Common myeloid progenitor, CD34-positive (primary cell): ENCODE results near the gene LRRC3B.

Source experiments
- CTCF ChIA-PET: fragments of 350-600 bp; sonication (Branson Sonifier 250); formaldehyde crosslinking; loops from one replicate; lab custom pipeline; 2021; ENCODE audit warnings: antibody characterized with exemption; lab: Charles Lee
- POLR2A ChIA-PET: fragments of 350-600 bp; sonication (Branson Sonifier 250); formaldehyde crosslinking; loops from one replicate; lab custom pipeline; 2021; ENCODE audit warnings: antibody characterized with exemption; lab: Charles Lee
- DNase-seq, 3 donors: peaks; one replicate each; pipeline versions ENCODE4 v3.0.0 to v3.0.0-alpha.2; 2013
- H3K27ac ChIP-seq, 2 experiments: 1 replicate in 1 of 2; 2 replicates in 1 of 2; pipeline ENCODE4 v1.7.0; 2013; ENCODE audit warnings: inconsistent platforms in 2 of 2, low read length in 2 of 2, mild to moderate bottlenecking in 2 of 2, low read depth in 1 of 2, moderate library complexity in 1 of 2; ENCODE audit not compliant: severe bottlenecking in 2 of 2, insufficient read depth in 1 of 2, poor library complexity in 1 of 2
- H3K27me3 ChIP-seq, 5 experiments: replicated peaks in 2 of 5; 1 replicate in 3 of 5; 2 replicates in 2 of 5; pipeline versions ENCODE4 v1.6.1 to v1.7.0; 2013; ENCODE audit warnings: low read length in 4 of 5, mild to moderate bottlenecking in 2 of 5, moderate library complexity in 2 of 5, inconsistent platforms in 1 of 5; ENCODE audit not compliant: insufficient read depth in 5 of 5, control insufficient read depth in 4 of 5
- H3K36me3 ChIP-seq, 4 experiments: 1 replicate in 2 of 4; 2 replicates in 2 of 4; pipeline versions ENCODE4 v1.6.1 to v1.7.0; 2013; ENCODE audit warnings: low read length in 3 of 4, control low read depth in 1 of 4, mild to moderate bottlenecking in 1 of 4; ENCODE audit not compliant: control insufficient read depth in 4 of 4, insufficient read depth in 4 of 4
- H3K4me1 ChIP-seq, 4 experiments: 1 replicate in 3 of 4; 2 replicates in 1 of 4; pipeline versions ENCODE4 v1.6.1 to v1.7.1; 2013; ENCODE audit warnings: low read length in 3 of 4, mild to moderate bottlenecking in 3 of 4, control low read depth in 1 of 4, inconsistent platforms in 1 of 4, moderate library complexity in 1 of 4; ENCODE audit not compliant: control insufficient read depth in 4 of 4, insufficient read depth in 4 of 4; ENCODE audit errors: control extremely low read depth in 1 of 4
- H3K4me3 ChIP-seq, 7 experiments: 1 replicate in 4 of 7; 2 replicates in 3 of 7; pipeline versions ENCODE4 v1.5.1 to v1.7.0; 2013; ENCODE audit warnings: mild to moderate bottlenecking in 7 of 7, low read length in 6 of 7, moderate library complexity in 6 of 7, inconsistent platforms in 2 of 7, low read depth in 2 of 7, control low read depth in 1 of 7; ENCODE audit not compliant: insufficient read depth in 4 of 7, control insufficient read depth in 1 of 7; ENCODE audit errors: extremely low read depth in 1 of 7
- H3K9me3 ChIP-seq, 5 experiments: 1 replicate in 4 of 5; 2 replicates in 1 of 5; pipeline versions ENCODE4 v1.6.1 to v1.7.1; 2013; ENCODE audit warnings: low read length in 4 of 5, mild to moderate bottlenecking in 2 of 5, inconsistent platforms in 1 of 5, low read depth in 1 of 5, moderate library complexity in 1 of 5; ENCODE audit not compliant: control insufficient read depth in 4 of 5, insufficient read depth in 2 of 5; ENCODE audit errors: control extremely low read depth in 1 of 5
- WGBS: methylation state at CpG from one replicate; pipeline ENCODE4 v1.1.5; 2013; ENCODE audit not compliant: insufficient coverage; 5-methylcytosine and 5-hydroxymethylcytosine counted together

Gene LRRC3B

DNA sequence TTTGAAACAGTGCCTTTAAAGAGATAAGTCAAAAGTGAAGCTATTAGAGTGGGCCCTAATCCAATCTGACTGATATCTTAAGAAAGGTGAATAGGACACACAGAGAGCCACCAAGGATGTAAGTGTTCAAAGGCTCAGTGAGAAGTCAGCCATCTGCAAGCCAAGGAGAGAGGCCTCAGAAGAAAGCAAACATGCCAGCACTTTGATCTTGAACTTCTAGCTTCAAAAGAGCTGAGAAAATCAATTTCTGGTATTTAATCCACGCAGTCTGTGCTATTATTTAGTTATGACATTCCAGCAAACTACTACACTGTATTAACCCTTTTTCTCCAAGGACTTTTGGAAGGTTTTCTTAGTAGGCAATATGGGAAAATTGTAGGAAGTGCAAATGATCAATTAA, 95.7 kb downstream of the LRRC3B start:
- CTCF ChIA-PET, result no interaction called here
- H3K27ac ChIP-seq, result no peak overlapping the region
- H3K36me3 ChIP-seq, result no peaks in the 10 kb centered on the region
- H3K4me3 ChIP-seq, result no peak overlapping the region
- no peaks in the 10 kb centered on the region for H3K4me1 ChIP-seq
- H3K9me3 ChIP-seq, result no peaks in the 10 kb centered on the region
- H3K27me3 ChIP-seq, result no peaks in the 10 kb centered on the region
- POLR2A ChIA-PET, result no interaction called here
- 100% methylated on average over 1 of the region's 1 CpG for WGBS
- DNase-seq, result no peak

DNA sequence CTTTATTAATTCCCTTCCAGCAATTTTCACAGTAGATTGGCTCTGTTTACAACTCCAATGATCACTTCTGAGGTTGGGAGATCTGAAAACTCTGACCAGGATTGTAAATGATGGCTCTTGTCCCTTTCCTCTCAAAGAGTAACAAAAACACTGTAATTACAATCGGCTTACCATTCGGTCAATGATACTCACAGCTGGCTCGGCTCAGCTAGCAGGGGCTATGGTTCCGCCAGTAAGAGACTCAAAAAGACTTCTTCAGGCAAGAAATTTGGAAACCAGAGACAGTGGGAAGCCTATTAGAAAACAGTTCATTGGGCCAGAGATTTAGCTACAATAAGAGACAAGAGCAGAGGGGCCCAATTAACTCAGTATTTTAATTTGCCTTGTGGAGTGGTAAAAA, 96.6 kb downstream of the LRRC3B start:
- no peaks in the 10 kb centered on the region for H3K27me3 ChIP-seq
- 85% methylated on average over 4 of the region's 4 CpGs for WGBS
- CTCF ChIA-PET, result no interaction called here
- no peaks in the 10 kb centered on the region for H3K4me1 ChIP-seq
- H3K9me3 ChIP-seq, result no peaks in the 10 kb centered on the region
- H3K27ac ChIP-seq, result no peak overlapping the region
- POLR2A ChIA-PET, result no interaction called here
- DNase-seq, result no peak
- no peak overlapping the region for H3K4me3 ChIP-seq
- no peaks in the 10 kb centered on the region for H3K36me3 ChIP-seq

GRCh38 chr3:26721047-26721446, 98.5 kb downstream of the LRRC3B start:
- Histone ChIP-seq H3K4me3 (no peak overlapping the region), H3K27me3 (no peaks in the 10 kb centered on the region), H3K27ac (no peak overlapping the region), H3K36me3 (no peaks in the 10 kb centered on the region), H3K4me1 (no peaks in the 10 kb centered on the region), H3K9me3 (no peaks in the 10 kb centered on the region)
- CTCF ChIA-PET, result interaction anchor here (2.2 kb wide), 1 partner anchor 9 kb away, joined by 6 read pairs; no protein-coding TSS in a partner anchor
- no peak for DNase-seq
- 90% methylated on average over 2 of the region's 2 CpGs for WGBS
- POLR2A ChIA-PET, result no interaction called here

- CTCF ChIA-PET, result no interaction called here
- Histone ChIP-seq H3K36me3 (no peaks in the 10 kb centered on the region), H3K4me1 (no peaks in the 10 kb centered on the region), H3K4me3 (no peak overlapping the region), H3K27ac (no peak overlapping the region), H3K9me3 (no peaks in the 10 kb centered on the region), H3K27me3 (no peaks in the 10 kb centered on the region)
- POLR2A ChIA-PET, result no interaction called here
- WGBS, result no CpG with 5 or more reads among the region's 1 CpG
- DNase-seq, result no peak
These were observed 109.3 kb downstream of the LRRC3B start for GRCh38 chr3:26731843-26732242.

- H3K4me1 ChIP-seq, result no peaks in the 10 kb centered on the region
- no peaks in the 10 kb centered on the region for H3K27me3 ChIP-seq
- CTCF ChIA-PET, result no interaction called here
- POLR2A ChIA-PET, result no interaction called here
- WGBS, result no CpG with 5 or more reads among the region's 2 CpGs
- no peaks in the 10 kb centered on the region for H3K9me3 ChIP-seq
- DNase-seq, result no peak
- H3K27ac ChIP-seq, result no peak overlapping the region
- no peak overlapping the region for H3K4me3 ChIP-seq
- no peaks in the 10 kb centered on the region for H3K36me3 ChIP-seq
These were observed 127.7 kb downstream of the LRRC3B start for GRCh38 chr3:26750263-26750662.

- Histone ChIP-seq H3K4me3 (no peak overlapping the region), H3K9me3 (no peaks in the 10 kb centered on the region), H3K27me3 (no peaks in the 10 kb centered on the region), H3K4me1 (no peaks in the 10 kb centered on the region), H3K36me3 (no peaks in the 10 kb centered on the region), H3K27ac (no peak overlapping the region)
- ChIA-PET CTCF (no interaction called here), POLR2A (no interaction called here)
- no CpG with 5 or more reads among the region's 2 CpGs for WGBS
- no peak for DNase-seq
These were observed 129.9 kb downstream of the LRRC3B start for GRCh38 chr3:26752466-26752865.

DNA sequence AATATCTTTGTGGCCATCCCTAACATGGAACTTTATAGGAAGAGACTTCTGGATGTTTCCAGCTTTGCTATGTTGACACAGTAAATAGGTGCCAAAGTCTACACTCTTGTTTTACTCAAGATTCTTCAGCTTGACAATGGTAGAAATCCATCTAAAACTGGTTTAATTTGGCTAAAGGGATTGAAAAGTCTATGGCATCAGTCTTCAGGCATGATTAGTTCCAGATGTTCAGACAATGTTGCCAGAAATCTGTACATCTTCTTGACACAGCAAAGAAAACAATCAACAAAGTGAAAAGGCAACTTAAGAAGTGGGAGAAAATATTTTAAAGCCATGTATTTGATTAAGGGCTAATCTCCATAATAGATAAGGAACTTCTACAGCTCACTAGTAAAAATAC, 130.5 kb downstream of the LRRC3B start:
- CTCF ChIA-PET, result no interaction called here
- POLR2A ChIA-PET, result no interaction called here
- H3K27ac ChIP-seq, result no peak overlapping the region
- H3K36me3 ChIP-seq, result no peaks in the 10 kb centered on the region
- no peak for DNase-seq
- no peaks in the 10 kb centered on the region for H3K9me3 ChIP-seq
- H3K27me3 ChIP-seq, result no peaks in the 10 kb centered on the region
- no peaks in the 10 kb centered on the region for H3K4me1 ChIP-seq
- H3K4me3 ChIP-seq, result no peak overlapping the region
